HepG2 (cell line): ENCODE measurements around the gene SDC1. TPM values are rescaled to one million over a fixed set of nuclear protein-coding genes. Genes with fewer than 3 reads are reported as not detected.

Experiments used
- ATAC-seq: fragments of 200-7000 bp; cut with Tn5 transposase; 3 replicates; pipeline ENCODE4 v1.9.1; 2020; ENCODE audit warnings: mild to moderate bottlenecking, moderate library complexity
- BruUV-seq: library from RNA; stranded (reverse); fragments of 400-500 nt; replicated peaks from 2 replicates; lab custom pipeline; 2021; lab: Mats Ljungman, UMichigan
- CTCF ChIA-PET: fragments of 300-600 bp; formaldehyde crosslinking; extraction: SDS; loops from one replicate; lab custom pipeline; 2021; ENCODE audit warnings: low total read pairs, inconsistent platforms, low intra/inter-chr PET ratio; lab: Yijun Ruan, JAX
- POLR2A ChIA-PET: fragments of 350-600 bp; sonication (Branson Sonifier 250); formaldehyde crosslinking; loops from one replicate; lab custom pipeline; 2020; ENCODE audit warnings: antibody characterized with exemption, inconsistent platforms; lab: Yijun Ruan, JAX
- DNase-seq: peaks from one replicate; pipeline ENCODE4 v3.0.0-alpha.2; 2015; ENCODE audit warnings: low spot score
- FAIRE-seq: peaks from 3 replicates; lab custom pipeline; 2011; peaks lifted over from hg19 to GRCh38; lab: Jason Lieb, UNC
- H2AFZ ChIP-seq: one replicate; pipeline ENCODE4 v1.6.1; 2011; ENCODE audit warnings: low read length, inconsistent platforms
- H3K27ac ChIP-seq: fragments of 300-600 bp; 3 replicates; pipeline ENCODE4 v1.8.0; 2011; ENCODE audit warnings: mixed run types, mild to moderate bottlenecking, mixed read lengths, low read length, inconsistent platforms; ENCODE audit not compliant: insufficient read depth; ENCODE audit errors: extremely low read length
- H3K27me3 ChIP-seq, 2 experiments: fragments of 200-600 bp in 1 of 2; 2 replicates in 1 of 2; 3 replicates in 1 of 2; pipeline versions ENCODE4 v1.6.0 to v1.8.0; 2011; ENCODE audit warnings: low read length in 2 of 2, mild to moderate bottlenecking in 2 of 2, moderate library complexity in 2 of 2, inconsistent platforms in 1 of 2; ENCODE audit not compliant: insufficient read depth in 2 of 2, control insufficient read depth in 1 of 2
- H3K36me3 ChIP-seq, 2 experiments: fragments of 200-600 bp in 1 of 2; replicated peaks in 1 of 2; 2 replicates in 1 of 2; 3 replicates in 1 of 2; pipeline versions ENCODE4 v1.5.1 to v1.8.0; 2011; ENCODE audit warnings: low read length in 2 of 2, inconsistent platforms in 1 of 2; ENCODE audit not compliant: insufficient read depth in 2 of 2, control insufficient read depth in 1 of 2
- H3K4me1 ChIP-seq: 2 replicates; pipeline ENCODE4 v1.5.1; 2012; ENCODE audit warnings: low read length, inconsistent platforms; ENCODE audit not compliant: insufficient read depth
- H3K4me2 ChIP-seq: 2 replicates; pipeline ENCODE4 v1.6.0; 2011; ENCODE audit warnings: low read depth, low read length, inconsistent platforms
- H3K4me3 ChIP-seq, 3 experiments: fragments of 200-600 bp in 1 of 3; sonication (generic), shearing (Covaris generic) in 1 of 3; replicated peaks in 1 of 3; 2 replicates each; pipeline ENCODE4 v1.5.1; 2011 to 2016; ENCODE audit warnings: low read length in 3 of 3, inconsistent platforms in 2 of 3, low read depth in 2 of 3, mild to moderate bottlenecking in 2 of 3, control low read depth in 1 of 3, mixed read lengths in 1 of 3; ENCODE audit not compliant: insufficient read depth in 1 of 3
- H3K79me2 ChIP-seq: one replicate; pipeline ENCODE4 v1.6.1; 2011; ENCODE audit warnings: low read length, inconsistent platforms; ENCODE audit not compliant: insufficient read depth
- H3K9ac ChIP-seq: 2 replicates; pipeline ENCODE4 v1.6.0; 2011; ENCODE audit warnings: mild to moderate bottlenecking, low read depth, low read length, inconsistent platforms; ENCODE audit not compliant: insufficient read depth
- H3K9me3 ChIP-seq: 2 replicates; pipeline ENCODE4 v1.5.1; 2012; ENCODE audit warnings: mild to moderate bottlenecking, low read length
- H4K20me1 ChIP-seq: 2 replicates; pipeline ENCODE4 v1.6.0; 2011; ENCODE audit warnings: inconsistent platforms, mild to moderate bottlenecking, low read length, moderate library complexity; ENCODE audit not compliant: insufficient read depth
- CCAR2 ChIP-seq: fragments of 200-400 bp; formaldehyde crosslinking; optimal IDR thresholded peaks from 2 replicates; pipeline ENCODE3; 2018; ENCODE audit warnings: low read depth, mild to moderate bottlenecking, low read length, moderate library complexity
- JUND ChIP-seq: sonication (generic); formaldehyde crosslinking; IDR thresholded peaks from 2 replicates; pipeline ENCODE4 v1.8.0; 2022; ENCODE audit warnings: mild to moderate bottlenecking, missing genetic modification reagents
- PHF8 ChIP-seq: sonication (generic); formaldehyde crosslinking; IDR thresholded peaks from 2 replicates; pipeline ENCODE4 v1.5.0; 2020; ENCODE audit warnings: missing genetic modification reagents
- STAT5B ChIP-seq: sonication (generic); formaldehyde crosslinking; IDR thresholded peaks from 2 replicates; pipeline ENCODE4 v1.4.0; 2020; ENCODE audit warnings: missing genetic modification reagents
- ZBTB38 ChIP-seq: sonication (generic); formaldehyde crosslinking; IDR thresholded peaks from 2 replicates; pipeline ENCODE4 v1.5.1; 2020; ENCODE audit warnings: mild to moderate bottlenecking, missing genetic modification reagents
- ZBTB42 ChIP-seq: sonication (generic); formaldehyde crosslinking; IDR thresholded peaks from 2 replicates; pipeline ENCODE4 v1.5.0; 2020; ENCODE audit warnings: mild to moderate bottlenecking, missing genetic modification reagents
- ZMAT3 ChIP-seq: sonication (generic); formaldehyde crosslinking; conservative IDR thresholded peaks from 2 replicates; pipeline ENCODE4 v1.7.0; 2021; ENCODE audit warnings: missing genetic modification reagents
- ZNF121 ChIP-seq: sonication (generic); formaldehyde crosslinking; IDR thresholded peaks from 2 replicates; pipeline ENCODE4 v1.5.0; 2020; ENCODE audit warnings: mild to moderate bottlenecking, missing genetic modification reagents
- ZNF317 ChIP-seq: sonication (generic); formaldehyde crosslinking; IDR thresholded peaks from 2 replicates; pipeline ENCODE4 v1.5.0; 2020; ENCODE audit warnings: mild to moderate bottlenecking, missing genetic modification reagents
- ZNF382 ChIP-seq: sonication (generic); formaldehyde crosslinking; IDR thresholded peaks from 2 replicates; pipeline ENCODE4 v1.5.0; 2020; ENCODE audit warnings: missing genetic modification reagents, mild to moderate bottlenecking, borderline replicate concordance
- ZNF619 ChIP-seq: sonication (generic); formaldehyde crosslinking; IDR thresholded peaks from 2 replicates; pipeline ENCODE4 v1.4.0; 2020; ENCODE audit warnings: mild to moderate bottlenecking, missing genetic modification reagents
- ZNF678 ChIP-seq: sonication (generic); formaldehyde crosslinking; IDR thresholded peaks from 2 replicates; pipeline ENCODE4 v1.4.0; 2020; ENCODE audit warnings: mild to moderate bottlenecking, missing genetic modification reagents
- ZNF703 ChIP-seq: sonication (generic); formaldehyde crosslinking; IDR thresholded peaks from 2 replicates; pipeline ENCODE4 v1.5.1; 2020; ENCODE audit warnings: missing genetic modification reagents, mild to moderate bottlenecking, moderate library complexity, borderline replicate concordance
- ZNF879 ChIP-seq: sonication (generic); formaldehyde crosslinking; IDR thresholded peaks from 2 replicates; pipeline ENCODE4 v1.8.1; 2023; ENCODE audit warnings: missing genetic modification reagents
- ZSCAN31 ChIP-seq: sonication (generic); formaldehyde crosslinking; IDR thresholded peaks from 2 replicates; pipeline ENCODE4 v1.5.0; 2020; ENCODE audit warnings: low read depth, mild to moderate bottlenecking, missing genetic modification reagents
- WGBS: methylation state at CpG from one replicate; pipeline ENCODE4 v1.1.6; 2017; ENCODE audit warnings: low lambda C conversion rate; 5-methylcytosine and 5-hydroxymethylcytosine counted together
- in situ Hi-C: cut with HindIII; loops from 2 replicates; pipeline ENCODE4 v1.10.0; 2017; ENCODE audit warnings: low pct_unique_long_range_greater_than_20kb; ENCODE audit not compliant: extremely low pct_ligation_motif_present
- intact Hi-C: fragments of 100-400 bp; cut with micrococcal nuclease; formaldehyde crosslinking; loops from one replicate; pipeline ENCODE4 v1.10.0; 2022; ENCODE audit not compliant: unreplicated experiment
- polyA plus RNA-seq, 8 experiments: library from polyadenylated mRNA; depleted of rRNA in 3 of 8; stranded (reverse) in 7 of 8; unstranded in 1 of 8; fragments of >200 nt; fragmentation: Illumina TruSeq in 4 of 8; extraction: Trizol in 4 of 8; gene quantifications; 2 replicates each; pipeline versions ENCODE4 v1.2.1 to v1.2.3, GENCODE V29; 2011 to 2016; ENCODE audit warnings: low read depth in 4 of 8, missing spikeins in 1 of 8, mixed read lengths in 1 of 8; ENCODE audit not compliant: insufficient read depth in 1 of 8
- total RNA-seq, 5 experiments: library from RNA; depleted of rRNA; stranded (reverse); fragments of >200 nt; fragmentation: Illumina TruSeq; extraction: Trizol; gene quantifications; 2 replicates each; pipeline ENCODE4 v1.2.3, GENCODE V29; 2016; ENCODE audit warnings: low read depth in 1 of 5
- TF ChIP-seq, protein P1 (sequence below): sonication (generic); formaldehyde crosslinking; IDR thresholded peaks from 2 replicates; pipeline ENCODE4 v1.4.0; 2020; ENCODE audit warnings: low read depth, mild to moderate bottlenecking, missing genetic modification reagents
- TF ChIP-seq, protein P2 (sequence below): sonication (generic); formaldehyde crosslinking; IDR thresholded peaks from 2 replicates; pipeline ENCODE4 v1.4.0; 2020; ENCODE audit warnings: missing genetic modification reagents, borderline replicate concordance
- TF ChIP-seq, protein P3 (sequence below): sonication (generic); formaldehyde crosslinking; IDR thresholded peaks from 2 replicates; pipeline ENCODE4 v1.4.0; 2020; ENCODE audit warnings: missing genetic modification reagents, mild to moderate bottlenecking, borderline replicate concordance

Gene SDC1
- total and polyA plus RNA-seq, 2 of the 13 experiments (the other 11 are each of a cell fraction or from before 2014, with no cell fraction given) = 108 to 119 TPM

DNA sequence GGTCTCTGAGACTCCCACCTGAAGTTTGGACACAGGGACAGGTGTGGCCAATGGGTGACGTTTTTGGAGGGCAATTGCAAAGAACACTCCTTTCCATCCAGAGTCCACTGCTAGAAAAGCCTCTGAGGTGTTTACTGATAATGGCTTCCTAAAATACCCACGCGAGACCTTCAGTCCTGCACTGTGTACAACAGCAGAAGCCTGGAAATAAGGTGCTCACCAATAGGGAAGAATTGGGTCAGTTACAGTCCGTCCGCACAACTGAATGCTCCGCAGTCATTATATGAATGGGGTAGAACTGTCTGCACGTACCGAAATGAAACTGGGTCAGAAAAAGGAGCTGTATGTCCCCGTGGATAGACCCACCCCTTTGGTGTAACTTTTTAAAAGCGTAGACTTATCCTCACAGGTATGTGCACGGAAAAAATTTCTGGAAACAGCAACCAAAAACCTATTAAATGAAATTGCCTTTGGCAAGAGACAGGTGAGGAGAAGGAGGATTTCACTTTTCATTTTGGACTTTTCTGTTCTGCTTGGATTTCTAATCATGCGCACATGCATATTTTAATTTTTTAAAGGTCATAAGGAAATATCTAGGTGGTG, 29.4 kb downstream of the SDC1 start:
- ATAC-seq = no peak
- Histone ChIP-seq H3K79me2 (no peaks in the 10 kb centered on the region), H4K20me1 (no peaks in the 10 kb centered on the region), H3K9ac (peak overlapping the region; percentile 52), H3K27ac (peak overlapping the region; percentile 73), H3K4me2 (peak overlapping the region; percentile 56), H3K4me1 (peaks cover 88% of the 10 kb centered on the region), H3K27me3 (no peaks in the 10 kb centered on the region), H2AFZ (peak overlapping the region; percentile 18), H3K36me3 (0 out of 5 replicates have a peak, but pooled peaks cover 0 to under 1% of the 10 kb centered on the region in 2 experiments), H3K9me3 (no peaks in the 10 kb centered on the region), H3K4me3 (peak overlapping the region in 2 of 3 experiments; percentile 28 to 32; a peak in 2 of 6 replicates)
- CTCF ChIA-PET = no interaction called here
- intact Hi-C loops (loop anchor here (2.0 kb wide), 1 partner anchor 17 kb away; no protein-coding TSS in a partner anchor), in situ Hi-C loops (no loop called here)
- POLR2A ChIA-PET = interaction anchor here (0.8 to 2.1 kb wide), 8 partner anchors 8 to 30 kb away, joined by 4 to 18 read pairs (median 6); partner anchors contain the start of gene SDC1
- no peak for DNase-seq
- FAIRE-seq = no peak
- no TSS peak for BruUV-seq
- 61% methylated on average over 12 of the region's 12 CpGs for WGBS
- TF ChIP-seq ZNF678 (CRISPR knock-in tag) (no peak), ZNF619 (CRISPR knock-in tag) (no peak), PHF8 (CRISPR knock-in tag) (no peak), STAT5B (CRISPR knock-in tag) (no peak), ZBTB42 (CRISPR knock-in tag) (no peak), CCAR2 (no peak), JUND (CRISPR knock-in tag) (no peak), ZNF317 (CRISPR knock-in tag) (0 out of 2 replicates have a peak, but pooled peaks have one; percentile 12), ZNF879 (no peak), ZNF703 (CRISPR knock-in tag) (no peak), ZSCAN31 (CRISPR knock-in tag) (peak; percentile 76; the same call in 1 of the 2 replicates), ZNF121 (CRISPR knock-in tag) (0 out of 2 replicates have a peak, but pooled peaks have one; percentile 3), ZNF382 (CRISPR knock-in tag) (no peak), ZMAT3 (CRISPR knock-in tag) (0 out of 2 replicates have a peak, but pooled peaks have one; percentile 3), ZBTB38 (peak; percentile 65; the same call in 1 of the 2 replicates)
- TF ChIP-seq, protein P1, sequence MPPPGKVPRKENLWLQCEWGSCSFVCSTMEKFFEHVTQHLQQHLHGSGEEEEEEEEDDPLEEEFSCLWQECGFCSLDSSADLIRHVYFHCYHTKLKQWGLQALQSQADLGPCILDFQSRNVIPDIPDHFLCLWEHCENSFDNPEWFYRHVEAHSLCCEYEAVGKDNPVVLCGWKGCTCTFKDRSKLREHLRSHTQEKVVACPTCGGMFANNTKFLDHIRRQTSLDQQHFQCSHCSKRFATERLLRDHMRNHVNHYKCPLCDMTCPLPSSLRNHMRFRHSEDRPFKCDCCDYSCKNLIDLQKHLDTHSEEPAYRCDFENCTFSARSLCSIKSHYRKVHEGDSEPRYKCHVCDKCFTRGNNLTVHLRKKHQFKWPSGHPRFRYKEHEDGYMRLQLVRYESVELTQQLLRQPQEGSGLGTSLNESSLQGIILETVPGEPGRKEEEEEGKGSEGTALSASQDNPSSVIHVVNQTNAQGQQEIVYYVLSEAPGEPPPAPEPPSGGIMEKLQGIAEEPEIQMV = no peak
- TF ChIP-seq, protein P2, sequence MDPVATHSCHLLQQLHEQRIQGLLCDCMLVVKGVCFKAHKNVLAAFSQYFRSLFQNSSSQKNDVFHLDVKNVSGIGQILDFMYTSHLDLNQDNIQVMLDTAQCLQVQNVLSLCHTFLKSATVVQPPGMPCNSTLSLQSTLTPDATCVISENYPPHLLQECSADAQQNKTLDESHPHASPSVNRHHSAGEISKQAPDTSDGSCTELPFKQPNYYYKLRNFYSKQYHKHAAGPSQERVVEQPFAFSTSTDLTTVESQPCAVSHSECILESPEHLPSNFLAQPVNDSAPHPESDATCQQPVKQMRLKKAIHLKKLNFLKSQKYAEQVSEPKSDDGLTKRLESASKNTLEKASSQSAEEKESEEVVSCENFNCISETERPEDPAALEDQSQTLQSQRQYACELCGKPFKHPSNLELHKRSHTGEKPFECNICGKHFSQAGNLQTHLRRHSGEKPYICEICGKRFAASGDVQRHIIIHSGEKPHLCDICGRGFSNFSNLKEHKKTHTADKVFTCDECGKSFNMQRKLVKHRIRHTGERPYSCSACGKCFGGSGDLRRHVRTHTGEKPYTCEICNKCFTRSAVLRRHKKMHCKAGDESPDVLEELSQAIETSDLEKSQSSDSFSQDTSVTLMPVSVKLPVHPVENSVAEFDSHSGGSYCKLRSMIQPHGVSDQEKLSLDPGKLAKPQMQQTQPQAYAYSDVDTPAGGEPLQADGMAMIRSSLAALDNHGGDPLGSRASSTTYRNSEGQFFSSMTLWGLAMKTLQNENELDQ (CRISPR knock-in tag) = peak; percentile 34; the same call in 1 of the 2 replicates
- TF ChIP-seq, protein P3, sequence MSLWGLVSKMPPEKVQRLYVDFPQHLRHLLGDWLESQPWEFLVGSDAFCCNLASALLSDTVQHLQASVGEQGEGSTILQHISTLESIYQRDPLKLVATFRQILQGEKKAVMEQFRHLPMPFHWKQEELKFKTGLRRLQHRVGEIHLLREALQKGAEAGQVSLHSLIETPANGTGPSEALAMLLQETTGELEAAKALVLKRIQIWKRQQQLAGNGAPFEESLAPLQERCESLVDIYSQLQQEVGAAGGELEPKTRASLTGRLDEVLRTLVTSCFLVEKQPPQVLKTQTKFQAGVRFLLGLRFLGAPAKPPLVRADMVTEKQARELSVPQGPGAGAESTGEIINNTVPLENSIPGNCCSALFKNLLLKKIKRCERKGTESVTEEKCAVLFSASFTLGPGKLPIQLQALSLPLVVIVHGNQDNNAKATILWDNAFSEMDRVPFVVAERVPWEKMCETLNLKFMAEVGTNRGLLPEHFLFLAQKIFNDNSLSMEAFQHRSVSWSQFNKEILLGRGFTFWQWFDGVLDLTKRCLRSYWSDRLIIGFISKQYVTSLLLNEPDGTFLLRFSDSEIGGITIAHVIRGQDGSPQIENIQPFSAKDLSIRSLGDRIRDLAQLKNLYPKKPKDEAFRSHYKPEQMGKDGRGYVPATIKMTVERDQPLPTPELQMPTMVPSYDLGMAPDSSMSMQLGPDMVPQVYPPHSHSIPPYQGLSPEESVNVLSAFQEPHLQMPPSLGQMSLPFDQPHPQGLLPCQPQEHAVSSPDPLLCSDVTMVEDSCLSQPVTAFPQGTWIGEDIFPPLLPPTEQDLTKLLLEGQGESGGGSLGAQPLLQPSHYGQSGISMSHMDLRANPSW (CRISPR knock-in tag) = 0 out of 2 replicates have a peak, but pooled peaks have one; percentile 53
